CD4-positive, alpha-beta memory T cell (primary cell): ENCODE measurements around the gene MOG. TPM values are rescaled to one million over a fixed set of nuclear protein-coding genes. Genes with fewer than 3 reads are reported as not detected.

ENCODE experiments used
- CTCF ChIA-PET: fragments of 350-600 bp; sonication (Branson Sonifier 250); formaldehyde crosslinking; loops from one replicate; lab custom pipeline; 2021; ENCODE audit warnings: inconsistent platforms; ENCODE audit not compliant: partially characterized antibody; lab: Charles Lee
- POLR2A ChIA-PET: fragments of 350-600 bp; sonication (Branson Sonifier 250); formaldehyde crosslinking; loops from one replicate; lab custom pipeline; 2021; ENCODE audit not compliant: partially characterized antibody; lab: Charles Lee
- DNase-seq, 5 donors: peaks; one replicate each; pipeline versions ENCODE4 v3.0.0 to v3.0.0-alpha.2; 2020 to 2022; ENCODE audit warnings: mixed read lengths in 1 of 5
- H3K27ac ChIP-seq: one replicate; pipeline ENCODE4 v1.7.0; 2013; ENCODE audit warnings: low read depth, low read length
- H3K27me3 ChIP-seq: 2 replicates; pipeline ENCODE4 v1.7.0; 2013; ENCODE audit warnings: mild to moderate bottlenecking, low read length, moderate library complexity; ENCODE audit not compliant: insufficient read depth
- H3K36me3 ChIP-seq: 2 replicates; pipeline ENCODE4 v1.7.0; 2013; ENCODE audit warnings: mild to moderate bottlenecking, low read length, moderate library complexity; ENCODE audit not compliant: insufficient read depth
- H3K4me1 ChIP-seq: 2 replicates; pipeline ENCODE4 v1.7.0; 2013; ENCODE audit warnings: mild to moderate bottlenecking, low read length, moderate library complexity; ENCODE audit not compliant: insufficient read depth
- H3K4me3 ChIP-seq, 2 donors: one replicate each; pipeline ENCODE4 v1.7.0; 2013; ENCODE audit warnings: low read length in 2 of 2, mild to moderate bottlenecking in 1 of 2
- H3K9me3 ChIP-seq, 2 donors: one replicate each; pipeline ENCODE4 v1.7.0; 2013; ENCODE audit warnings: low read length in 2 of 2, control low read depth in 1 of 2; ENCODE audit not compliant: control insufficient read depth in 1 of 2
- H3K27ac Mint-ChIP-seq, 7 donors: one replicate each; pipeline ENCODE4 v1.8.0; 2020 to 2021; ENCODE audit warnings: mixed read lengths in 7 of 7, mild to moderate bottlenecking in 6 of 7, inconsistent platforms in 3 of 7, moderate library complexity in 3 of 7
- H3K27me3 Mint-ChIP-seq, 2 donors: one replicate each; pipeline ENCODE4 v1.8.0; 2020 to 2021; ENCODE audit warnings: mixed read lengths in 2 of 2
- H3K36me3 Mint-ChIP-seq, 2 donors: one replicate each; pipeline ENCODE4 v1.8.0; 2020 to 2021; ENCODE audit warnings: mixed read lengths in 2 of 2, inconsistent platforms in 1 of 2, mild to moderate bottlenecking in 1 of 2
- H3K4me1 Mint-ChIP-seq, 4 donors: one replicate each; pipeline ENCODE4 v1.8.0; 2020 to 2021; ENCODE audit warnings: mixed read lengths in 4 of 4, mild to moderate bottlenecking in 1 of 4
- H3K4me3 Mint-ChIP-seq, 8 donors: one replicate each; pipeline ENCODE4 v1.8.0; 2020 to 2021; ENCODE audit warnings: mixed read lengths in 8 of 8, mild to moderate bottlenecking in 7 of 8, moderate library complexity in 6 of 8, inconsistent platforms in 3 of 8
- H3K9me3 Mint-ChIP-seq, 8 donors: one replicate each; pipeline ENCODE4 v1.8.0; 2020 to 2021; ENCODE audit warnings: mixed read lengths in 8 of 8, mild to moderate bottlenecking in 5 of 8, inconsistent platforms in 3 of 8, moderate library complexity in 1 of 8
- intact Hi-C: fragments of 100-400 bp; cut with micrococcal nuclease; formaldehyde crosslinking; loops from one replicate; pipeline ENCODE4 v1.15.1; 2023
- polyA plus RNA-seq, 2 donors: library from polyadenylated mRNA; unstranded; fragments of 300-500 nt; fragmentation: Illumina TruSeq; gene quantifications; one replicate each; pipeline ENCODE4 v1.2.3, GENCODE V29; 2021
- total RNA-seq, 2 experiments: library from RNA; stranded (reverse); gene quantifications; one replicate each; pipeline ENCODE4 v1.2.3, GENCODE V29; 2021

Gene MOG
- total and polyA plus RNA-seq, 4 experiments from 2014 or later: not detected

DNA sequence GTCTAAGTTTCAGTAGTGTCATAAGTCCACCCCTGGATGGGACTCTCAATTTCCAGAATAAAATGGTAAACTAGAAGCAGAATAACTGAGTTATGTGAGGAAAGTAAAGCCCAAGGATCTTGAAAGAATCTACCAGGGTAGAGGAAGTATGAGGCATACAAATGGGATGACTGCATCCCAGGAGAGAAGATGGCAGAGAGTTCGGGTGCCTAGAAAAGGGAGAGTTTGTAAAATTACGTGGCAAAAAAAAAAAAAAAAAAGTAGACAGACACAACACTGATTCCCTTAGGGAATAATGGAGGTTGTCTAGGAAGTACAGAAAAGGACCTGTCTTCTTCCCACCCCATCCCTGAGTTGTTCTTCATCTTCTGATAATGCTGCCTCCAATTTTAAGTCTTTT is 27.3 kb upstream of the MOG start:
- Histone ChIP-seq H3K27ac (no peak overlapping the region), H3K9me3 (no peaks in the 10 kb centered on the region), H3K27me3 (no peaks in the 10 kb centered on the region), H3K4me3 (no peak overlapping the region), H3K36me3 (no peaks in the 10 kb centered on the region), H3K4me1 (peaks cover 50% of the 10 kb centered on the region)
- Mint-ChIP-seq H3K27me3 (no peaks in the 10 kb centered on the region), H3K9me3 (peaks cover 0 to 1% (median 0%) of the 10 kb centered on the region in 8 donors), H3K4me1 (peaks cover 42 to 76% (median 53%) of the 10 kb centered on the region in 4 donors), H3K27ac (peak overlapping the region in 4 of 7 donors; percentile 29 to 88 (median 66)), H3K4me3 (peak overlapping the region; percentile 19 to 96 (median 90)), H3K36me3 (peaks cover 0 to 5% of the 10 kb centered on the region in 2 donors)
- no peak for DNase-seq
- ChIA-PET POLR2A (interaction anchor here (1.0 to 3.2 kb wide), 2 partner anchors 20 kb away, joined by 3 to 21 read pairs; no protein-coding TSS in a partner anchor), CTCF (interaction anchor here (0.6 to 21.8 kb wide), 5 partner anchors 12 to 716 kb away, joined by 3 to 336 read pairs (median 3); partner anchors contain the start of gene MOG)
- intact Hi-C loops: no loop called here

- H3K27ac Mint-ChIP-seq: peak overlapping the region in 1 of 7 donors; percentile 24
- H3K4me3 ChIP-seq: no peak overlapping the region
- H3K4me3 Mint-ChIP-seq: peak overlapping the region in 5 of 8 donors; percentile 5 to 94 (median 88)
- H3K36me3 Mint-ChIP-seq: peaks cover 0 to 5% of the 10 kb centered on the region in 2 donors
- no peak for DNase-seq
- H3K4me1 ChIP-seq: peaks cover 50% of the 10 kb centered on the region
- H3K27ac ChIP-seq: no peak overlapping the region
- H3K9me3 Mint-ChIP-seq: peaks cover 0 to 1% (median 0%) of the 10 kb centered on the region in 8 donors
- H3K4me1 Mint-ChIP-seq: peaks cover 42 to 77% (median 53%) of the 10 kb centered on the region in 4 donors
- H3K27me3 Mint-ChIP-seq: no peaks in the 10 kb centered on the region
- ChIA-PET POLR2A (interaction anchor here (1.0 kb wide), 1 partner anchor 20 kb away, joined by 3 read pairs; no protein-coding TSS in a partner anchor), CTCF (interaction anchor here (1.2 to 21.8 kb wide), 2 partner anchors 11 to 24 kb away, joined by 3 to 336 read pairs; partner anchors contain the start of gene MOG)
- H3K27me3 ChIP-seq: no peaks in the 10 kb centered on the region
- no peaks in the 10 kb centered on the region for H3K36me3 ChIP-seq
- H3K9me3 ChIP-seq: no peaks in the 10 kb centered on the region
- intact Hi-C loops: loop anchor here (5.0 kb wide), 1 partner anchor 793 kb away; no protein-coding TSS in a partner anchor
These were observed 26.6 kb upstream of the MOG start for GRCh38 chr6:29630315-29630714.

- H3K4me3 ChIP-seq: no peak overlapping the region
- CTCF ChIA-PET: interaction anchor here (21.8 kb wide), 1 partner anchor 23 kb away, joined by 336 read pairs; the partner anchor contains the start of gene MOG
These were observed 25.6 kb upstream of the MOG start for GRCh38 chr6:29631209-29631810.

GRCh38 chr6:29631860-29632731 is 24.8 kb upstream of the MOG start:
- H3K9me3 ChIP-seq: no peaks in the 10 kb centered on the region
- Mint-ChIP-seq H3K4me3 (peak overlapping the region; percentile 87 to 95 (median 90)), H3K27me3 (no peaks in the 10 kb centered on the region), H3K9me3 (peaks cover 0 to 1% (median 0%) of the 10 kb centered on the region in 8 donors), H3K4me1 (peaks cover 39 to 60% (median 47%) of the 10 kb centered on the region in 4 donors), H3K36me3 (peaks cover 0 to 5% of the 10 kb centered on the region in 2 donors), H3K27ac (peak overlapping the region; percentile 47 to 92 (median 89))
- peaks cover 50% of the 10 kb centered on the region for H3K4me1 ChIP-seq
- no peaks in the 10 kb centered on the region for H3K27me3 ChIP-seq
- peak overlapping the region; percentile 37 for H3K27ac ChIP-seq
- peak; percentile 49 to 75 (median 60) for DNase-seq
- intact Hi-C loops: loop anchor here (5.0 kb wide), 1 partner anchor 795 kb away; no protein-coding TSS in a partner anchor
- ChIA-PET CTCF (interaction anchor here (1.3 to 21.8 kb wide), 2 partner anchors 10 to 22 kb away, joined by 5 to 336 read pairs; partner anchors contain the start of gene MOG), POLR2A (interaction anchor here (1.3 to 3.6 kb wide), 6 partner anchors 8 to 429 kb away, joined by 4 to 44 read pairs (median 6); partner anchors contain the start of gene POLR1H)
- H3K36me3 ChIP-seq: no peaks in the 10 kb centered on the region
- H3K4me3 ChIP-seq: peak overlapping the region in 1 of 2 donors; percentile 59

More at GRCh38 chr6:29631209-29631810, 25.6 kb upstream of the MOG start:
- Histone ChIP-seq H3K27me3 (no peaks in the 10 kb centered on the region), H3K36me3 (no peaks in the 10 kb centered on the region), H3K9me3 (no peaks in the 10 kb centered on the region), H3K27ac (no peak overlapping the region), H3K4me1 (peaks cover 50% of the 10 kb centered on the region)
- Mint-ChIP-seq H3K9me3 (peaks cover 0 to 1% (median 0%) of the 10 kb centered on the region in 8 donors), H3K4me1 (peaks cover 39 to 68% (median 52%) of the 10 kb centered on the region in 4 donors), H3K36me3 (peaks cover 0 to 5% of the 10 kb centered on the region in 2 donors), H3K27me3 (no peaks in the 10 kb centered on the region), H3K4me3 (peak overlapping the region; percentile 87 to 95 (median 90)), H3K27ac (peak overlapping the region in 6 of 7 donors; percentile 68 to 91 (median 84))
- POLR2A ChIA-PET: interaction anchor here (3.0 to 3.6 kb wide), 2 partner anchors 11 to 19 kb away, joined by 24 to 44 read pairs; no protein-coding TSS in a partner anchor
- intact Hi-C loops: loop anchor here (5.0 kb wide), 1 partner anchor 794 kb away; no protein-coding TSS in a partner anchor
- DNase-seq: no peak

DNA sequence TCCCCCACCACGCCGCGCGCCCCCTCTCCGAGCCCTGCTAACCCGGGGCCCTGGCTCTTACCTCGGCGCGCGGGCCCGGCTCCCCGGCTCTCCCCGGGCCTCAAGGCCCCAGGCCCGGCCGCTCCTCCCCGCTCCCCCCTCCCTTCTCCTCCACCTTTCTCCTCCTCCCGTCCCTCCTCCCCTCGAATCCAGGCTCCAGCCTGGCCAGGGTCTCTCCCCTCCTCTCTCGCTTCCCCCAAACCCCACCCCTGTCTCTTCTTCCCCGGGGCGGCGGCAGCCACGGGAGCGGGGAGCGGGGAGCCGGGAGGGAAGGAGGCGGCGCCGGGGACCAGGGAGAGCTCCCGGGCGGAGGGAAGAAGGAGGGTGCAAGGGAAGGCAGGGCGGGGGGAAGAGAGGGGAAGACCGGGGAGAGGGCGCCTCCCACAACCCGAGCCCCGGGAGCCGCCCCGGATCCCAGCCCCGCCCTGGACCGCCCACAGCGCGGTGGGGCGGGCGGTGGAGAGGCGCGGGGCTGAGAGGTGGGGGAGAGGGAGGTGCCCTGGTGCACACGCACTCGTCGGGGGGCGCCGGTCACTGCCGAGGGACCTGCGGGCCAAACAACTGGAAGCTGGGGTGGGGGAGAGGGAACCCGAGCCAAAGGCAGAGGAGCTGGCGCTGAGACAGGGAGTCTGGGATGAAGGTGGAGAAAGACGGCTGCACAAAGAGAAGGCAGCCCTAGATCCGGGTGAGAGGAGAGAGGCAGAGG is 23.9 kb upstream of the MOG start, which contains the start of gene GABBR1:
Gene GABBR1 (minus strand): TSS at position 395 of the 745 bp plus-strand sequence. CDS start 798 bp downstream, outside the sequence.
- Mint-ChIP-seq H3K9me3 (peaks cover 0 to 1% (median 0%) of the 10 kb centered on the region in 8 donors), H3K36me3 (peaks cover 0 to 5% of the 10 kb centered on the region in 2 donors), H3K4me3 (peak within 1 kb of the TSS; percentile 87 to 95 (median 92)), H3K27ac (peak within 1 kb of the TSS; percentile 82 to 97 (median 91)), H3K27me3 (no peaks in the 10 kb centered on the region), H3K4me1 (peaks cover 39 to 59% (median 47%) of the 10 kb centered on the region in 4 donors)
- ChIA-PET POLR2A (interaction anchor here (0.8 to 3.6 kb wide), 7 partner anchors 9 to 428 kb away, joined by 3 to 44 read pairs (median 5); partner anchors contain the start of gene POLR1H), CTCF (interaction anchor here (1.3 to 21.8 kb wide), 2 partner anchors 9 to 21 kb away, joined by 5 to 336 read pairs; partner anchors contain the start of gene MOG)
- H3K27me3 ChIP-seq: no peaks in the 10 kb centered on the region
- intact Hi-C loops: loop anchor here (1.0 to 5.0 kb wide), 2 partner anchors 17 to 796 kb away; no protein-coding TSS in a partner anchor
- peak within 1 kb of the TSS in 1 of 2 donors; percentile 59 for H3K4me3 ChIP-seq
- H3K4me1 ChIP-seq: peaks cover 50% of the 10 kb centered on the region
- no peaks in the 10 kb centered on the region for H3K9me3 ChIP-seq
- peak within 1 kb of the TSS; percentile 37 for H3K27ac ChIP-seq
- peak; percentile 61 to 80 (median 69) for DNase-seq
- H3K36me3 ChIP-seq: no peaks in the 10 kb centered on the region
